22Rv1 (cell line): ENCODE data around the gene SPTSSB.

Experiments used
- ZFX ChIP-seq: fragments of 450-650 bp; IDR thresholded peaks from 2 replicates; pipeline ENCODE4 v1.6.1; 2017; ENCODE audit warnings: antibody characterized with exemption, borderline replicate concordance
- TF ChIP-seq, protein P1 (sequence below): fragments of 450-650 bp; IDR thresholded peaks from 2 replicates; pipeline ENCODE4 v1.5.1; 2017; ENCODE audit warnings: mild to moderate bottlenecking

DNA sequence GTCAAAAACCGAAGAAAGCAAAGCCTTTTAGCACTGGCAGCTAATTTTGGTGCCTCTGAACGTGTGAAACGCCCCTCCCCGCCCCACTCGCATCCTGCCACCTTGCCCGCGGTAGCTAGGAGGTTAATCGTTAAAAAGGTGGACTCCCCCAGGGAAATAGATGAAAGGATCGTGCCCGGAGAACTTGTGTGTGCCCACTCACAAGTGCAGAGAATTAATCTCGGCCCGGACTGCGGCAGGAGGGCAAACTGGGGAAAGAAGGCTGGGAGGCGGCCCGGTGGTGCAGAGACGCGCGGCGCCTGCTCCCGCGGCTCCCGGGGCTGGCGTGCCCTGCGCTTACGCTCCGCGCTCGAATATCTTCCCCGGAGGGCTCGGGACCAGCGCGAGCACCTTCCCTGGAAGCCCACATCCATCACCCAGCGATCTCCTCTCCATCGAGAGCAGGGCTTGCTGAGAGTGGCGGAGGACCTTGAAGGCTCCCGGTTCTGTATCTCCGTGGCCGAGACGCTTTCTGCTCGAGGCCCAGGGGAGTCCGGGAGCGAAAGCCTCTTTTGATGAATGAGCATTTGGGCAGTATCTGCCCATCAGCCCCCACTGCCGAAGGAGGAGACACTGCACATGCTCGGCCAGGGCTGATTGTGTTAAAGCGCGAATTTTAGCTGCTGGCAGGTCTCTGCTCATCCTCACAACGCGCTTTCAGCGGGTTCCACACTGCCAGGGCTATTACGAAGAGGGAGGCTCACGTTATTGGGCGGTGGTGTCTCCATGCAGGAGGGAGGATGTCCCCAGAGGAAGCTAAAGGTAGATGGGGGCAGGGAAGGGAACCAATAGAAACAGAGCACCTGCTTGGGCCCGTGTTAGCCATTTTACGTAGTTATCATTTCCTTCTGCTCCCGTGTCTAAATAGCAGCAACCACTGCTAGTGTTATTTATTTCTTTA lies 1.3 kb upstream of the SPTSSB start:
- TF ChIP-seq ZFX = no peak
- TF ChIP-seq, protein P1, sequence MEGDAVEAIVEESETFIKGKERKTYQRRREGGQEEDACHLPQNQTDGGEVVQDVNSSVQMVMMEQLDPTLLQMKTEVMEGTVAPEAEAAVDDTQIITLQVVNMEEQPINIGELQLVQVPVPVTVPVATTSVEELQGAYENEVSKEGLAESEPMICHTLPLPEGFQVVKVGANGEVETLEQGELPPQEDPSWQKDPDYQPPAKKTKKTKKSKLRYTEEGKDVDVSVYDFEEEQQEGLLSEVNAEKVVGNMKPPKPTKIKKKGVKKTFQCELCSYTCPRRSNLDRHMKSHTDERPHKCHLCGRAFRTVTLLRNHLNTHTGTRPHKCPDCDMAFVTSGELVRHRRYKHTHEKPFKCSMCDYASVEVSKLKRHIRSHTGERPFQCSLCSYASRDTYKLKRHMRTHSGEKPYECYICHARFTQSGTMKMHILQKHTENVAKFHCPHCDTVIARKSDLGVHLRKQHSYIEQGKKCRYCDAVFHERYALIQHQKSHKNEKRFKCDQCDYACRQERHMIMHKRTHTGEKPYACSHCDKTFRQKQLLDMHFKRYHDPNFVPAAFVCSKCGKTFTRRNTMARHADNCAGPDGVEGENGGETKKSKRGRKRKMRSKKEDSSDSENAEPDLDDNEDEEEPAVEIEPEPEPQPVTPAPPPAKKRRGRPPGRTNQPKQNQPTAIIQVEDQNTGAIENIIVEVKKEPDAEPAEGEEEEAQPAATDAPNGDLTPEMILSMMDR = no peak
